A673 (cell line): ENCODE measurements around the gene SMAD5. TPM values are rescaled to one million over a fixed set of nuclear protein-coding genes. Genes with fewer than 3 reads are reported as not detected.

Source experiments
- BruUV-seq: library from RNA; stranded (reverse); fragments of 400-500 nt; replicated peaks from 2 replicates; lab custom pipeline; 2021; lab: Mats Ljungman, UMichigan
- CTCF ChIA-PET: fragments of 300-600 bp; sonication (Branson Sonifier 250); formaldehyde crosslinking; loops from one replicate; lab custom pipeline; 2022; ENCODE audit warnings: antibody characterized with exemption; lab: Charles Lee
- POLR2A ChIA-PET: fragments of 300-600 bp; sonication (Branson Sonifier 250); formaldehyde crosslinking; loops from one replicate; lab custom pipeline; 2022; ENCODE audit warnings: antibody characterized with exemption; ENCODE audit not compliant: low non-redundant PET; lab: Charles Lee
- DNase-seq: peaks from one replicate; pipeline ENCODE4 v3.0.0-alpha.2; 2015; ENCODE audit warnings: low spot score
- H3K27ac ChIP-seq: fragments of 200-600 bp; sonication (generic); 2 replicates; pipeline ENCODE4 v1.5.1; 2016; ENCODE audit warnings: mixed run types, low read depth, mild to moderate bottlenecking, mixed read lengths, antibody characterized with exemption, low read length; ENCODE audit not compliant: poor library complexity, severe bottlenecking
- H3K27me3 ChIP-seq: fragments of 200-600 bp; sonication (generic); replicated peaks from 2 replicates; pipeline ENCODE4 v1.6.1; 2017; ENCODE audit warnings: mixed run types, low read depth, mild to moderate bottlenecking, mixed read lengths, antibody characterized with exemption, low read length; ENCODE audit not compliant: insufficient read depth, poor library complexity
- H3K36me3 ChIP-seq: fragments of 200-600 bp; sonication (generic); 2 replicates; pipeline ENCODE4 v1.6.1; 2016; ENCODE audit warnings: mixed run types, mild to moderate bottlenecking, mixed read lengths, antibody characterized with exemption, low read length; ENCODE audit not compliant: insufficient read depth, poor library complexity, severe bottlenecking
- H3K4me1 ChIP-seq: fragments of 200-600 bp; sonication (generic); 2 replicates; pipeline ENCODE4 v1.6.1; 2017; ENCODE audit warnings: mixed run types, mild to moderate bottlenecking, mixed read lengths, antibody characterized with exemption, low read length; ENCODE audit not compliant: insufficient read depth, poor library complexity, severe bottlenecking
- H3K4me3 ChIP-seq: fragments of 200-600 bp; sonication (generic); 2 replicates; pipeline ENCODE4 v1.5.1; 2016; ENCODE audit warnings: low read depth, mixed run types, mild to moderate bottlenecking, mixed read lengths, low read length; ENCODE audit not compliant: poor library complexity, severe bottlenecking
- H3K9me3 ChIP-seq: fragments of 200-600 bp; sonication (generic); 2 replicates; pipeline ENCODE4 v1.6.1; 2016; ENCODE audit warnings: mixed run types, low read depth, mild to moderate bottlenecking, mixed read lengths, antibody characterized with exemption, low read length; ENCODE audit not compliant: poor library complexity, severe bottlenecking
- EZH2 ChIP-seq: fragments of 200-600 bp; sonication (generic); IDR thresholded peaks from 2 replicates; pipeline ENCODE4 v1.6.1; 2017; ENCODE audit warnings: borderline replicate concordance, low read depth, mild to moderate bottlenecking, mixed read lengths, antibody characterized with exemption, low read length; ENCODE audit not compliant: poor library complexity, severe bottlenecking
- intact Hi-C: fragments of 100-400 bp; cut with micrococcal nuclease; formaldehyde crosslinking; loops from one replicate; pipeline ENCODE4 v1.10.0; 2022; ENCODE audit not compliant: unreplicated experiment
- total RNA-seq: library from RNA; stranded (reverse); gene quantifications from 2 replicates; pipeline ENCODE4 v1.2.3, GENCODE V29; 2021
- TF ChIP-seq, protein P1 (sequence below): fragments of 300-800, 200-600 bp; sonication (generic); conservative IDR thresholded peaks from 2 replicates; pipeline ENCODE4 v1.5.1; 2017; ENCODE audit warnings: low read depth, mild to moderate bottlenecking, antibody characterized with exemption, low read length, moderate library complexity, mixed read lengths

SMAD5 gene
- total RNA-seq, 1 experiment from 2014 or later, result 72.0 TPM

DNA sequence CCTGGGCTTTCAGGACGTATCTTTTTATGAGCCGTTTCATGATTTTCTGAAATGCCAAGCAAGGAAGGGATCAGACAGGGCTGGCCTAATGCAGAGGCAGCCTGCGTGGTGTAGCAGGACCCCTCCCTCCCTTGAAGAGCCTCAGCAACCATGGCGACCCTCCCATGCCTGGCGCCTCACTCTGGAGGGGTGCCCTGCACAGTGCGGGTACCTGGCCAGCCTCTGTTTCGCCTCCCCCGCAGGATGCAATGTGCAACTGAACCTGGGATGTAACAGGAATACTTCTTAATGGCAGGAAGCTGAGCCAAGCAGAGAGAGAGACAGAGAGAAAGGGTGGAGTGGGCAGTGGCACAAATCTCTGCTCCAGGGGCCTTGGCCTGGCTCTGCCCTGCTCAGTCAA, 83.6 kb downstream of the SMAD5 start:
- POLR2A ChIA-PET, result no interaction called here
- intact Hi-C loops, result loop anchor here (10.0 kb wide), 1 partner anchor 521 kb away; no protein-coding TSS in a partner anchor

DNA sequence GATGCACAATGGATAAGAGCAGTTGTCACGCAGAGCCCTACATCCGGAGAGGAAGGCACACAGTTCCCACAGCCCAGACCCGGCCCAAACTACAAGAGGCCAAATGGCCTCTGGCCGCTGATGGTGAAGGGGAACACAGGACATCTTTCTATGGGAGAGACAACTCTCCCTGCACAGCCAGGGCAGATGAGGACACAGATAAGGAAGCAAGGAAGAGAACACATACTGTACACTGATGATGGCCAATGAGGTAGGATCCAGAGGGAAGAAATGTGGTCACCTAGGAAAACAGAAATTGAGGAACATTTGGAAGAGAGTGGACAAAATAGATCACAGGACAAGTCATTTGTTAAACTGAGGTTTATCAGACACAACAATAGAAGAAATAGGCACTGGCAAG, 88.7 kb downstream of the SMAD5 start:
- TF ChIP-seq EZH2, result no peak
- TF ChIP-seq, protein P1, sequence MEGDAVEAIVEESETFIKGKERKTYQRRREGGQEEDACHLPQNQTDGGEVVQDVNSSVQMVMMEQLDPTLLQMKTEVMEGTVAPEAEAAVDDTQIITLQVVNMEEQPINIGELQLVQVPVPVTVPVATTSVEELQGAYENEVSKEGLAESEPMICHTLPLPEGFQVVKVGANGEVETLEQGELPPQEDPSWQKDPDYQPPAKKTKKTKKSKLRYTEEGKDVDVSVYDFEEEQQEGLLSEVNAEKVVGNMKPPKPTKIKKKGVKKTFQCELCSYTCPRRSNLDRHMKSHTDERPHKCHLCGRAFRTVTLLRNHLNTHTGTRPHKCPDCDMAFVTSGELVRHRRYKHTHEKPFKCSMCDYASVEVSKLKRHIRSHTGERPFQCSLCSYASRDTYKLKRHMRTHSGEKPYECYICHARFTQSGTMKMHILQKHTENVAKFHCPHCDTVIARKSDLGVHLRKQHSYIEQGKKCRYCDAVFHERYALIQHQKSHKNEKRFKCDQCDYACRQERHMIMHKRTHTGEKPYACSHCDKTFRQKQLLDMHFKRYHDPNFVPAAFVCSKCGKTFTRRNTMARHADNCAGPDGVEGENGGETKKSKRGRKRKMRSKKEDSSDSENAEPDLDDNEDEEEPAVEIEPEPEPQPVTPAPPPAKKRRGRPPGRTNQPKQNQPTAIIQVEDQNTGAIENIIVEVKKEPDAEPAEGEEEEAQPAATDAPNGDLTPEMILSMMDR, result no peak
- H3K9me3 ChIP-seq, result no peaks in the 10 kb centered on the region
- intact Hi-C loops, result no loop called here
- no TSS peak for BruUV-seq
- POLR2A ChIA-PET, result interaction anchor here (0.6 kb wide), 1 partner anchor 1384 kb away, joined by 3 read pairs; no protein-coding TSS in a partner anchor
- H3K27ac ChIP-seq, result no peak overlapping the region
- no peaks in the 10 kb centered on the region for H3K36me3 ChIP-seq
- H3K27me3 ChIP-seq, result peaks cover 37% of the 10 kb centered on the region
- no peaks in the 10 kb centered on the region for H3K4me1 ChIP-seq
- no peak overlapping the region for H3K4me3 ChIP-seq
- CTCF ChIA-PET, result no interaction called here
- no peak for DNase-seq

More for the DNA sequence above, 83.6 kb downstream of the SMAD5 start:
- DNase-seq, result no peak
- no TSS peak for BruUV-seq
- CTCF ChIA-PET, result no interaction called here
- Histone ChIP-seq H3K36me3 (no peaks in the 10 kb centered on the region), H3K9me3 (no peaks in the 10 kb centered on the region), H3K4me1 (no peaks in the 10 kb centered on the region), H3K27me3 (peaks cover 14% of the 10 kb centered on the region), H3K4me3 (no peak overlapping the region), H3K27ac (no peak overlapping the region)
- TF ChIP-seq EZH2, result no peak
- TF ChIP-seq, protein P1, result no peak

DNA sequence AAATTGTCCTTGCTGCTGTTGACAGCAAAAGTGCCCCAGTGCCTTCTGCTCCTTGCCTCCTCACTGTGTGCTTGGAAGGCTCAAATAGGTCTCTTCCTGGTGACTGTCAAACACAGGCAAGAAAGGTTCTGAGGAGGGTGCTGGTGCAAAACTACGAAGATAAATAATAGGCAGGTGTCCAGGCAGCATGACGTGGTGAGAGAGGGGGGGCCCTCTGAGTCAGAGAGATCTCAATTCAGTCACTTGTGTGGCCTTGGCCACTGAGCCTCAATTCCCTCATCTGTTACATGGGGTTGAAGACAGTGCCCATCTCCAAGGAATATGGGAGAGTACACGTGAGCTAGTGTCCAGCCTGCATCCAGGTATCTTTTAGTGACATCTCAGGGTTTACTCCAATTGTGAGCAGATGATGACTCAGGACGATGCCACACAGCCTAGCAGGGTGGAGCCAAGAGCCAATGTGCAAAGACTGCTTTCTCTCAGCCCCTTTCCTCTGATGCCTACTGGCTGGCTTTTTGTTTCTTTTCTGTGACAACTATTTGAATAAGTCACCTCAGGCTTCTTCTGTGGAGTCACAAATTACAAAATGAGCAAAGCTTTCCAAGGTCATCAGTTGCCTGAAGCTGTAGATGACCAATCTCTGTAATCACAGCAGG, 90.1 kb downstream of the SMAD5 start:
- H3K36me3 ChIP-seq, result no peaks in the 10 kb centered on the region
- POLR2A ChIA-PET, result no interaction called here
- no peaks in the 10 kb centered on the region for H3K9me3 ChIP-seq
- CTCF ChIA-PET, result interaction anchor here (0.7 kb wide), 1 partner anchor 246 kb away, joined by 3 read pairs; no protein-coding TSS in a partner anchor
- intact Hi-C loops, result no loop called here
- no peaks in the 10 kb centered on the region for H3K4me1 ChIP-seq
- no peak overlapping the region for H3K27ac ChIP-seq
- no peak for DNase-seq
- H3K4me3 ChIP-seq, result no peak overlapping the region
- H3K27me3 ChIP-seq, result peaks cover 34% of the 10 kb centered on the region
- TF ChIP-seq, protein P1, result no peak
- TF ChIP-seq EZH2, result no peak
- BruUV-seq, result no TSS peak
